Measurements from ENCODE around the gene CHST11.

The CHST11 gene

DNA sequence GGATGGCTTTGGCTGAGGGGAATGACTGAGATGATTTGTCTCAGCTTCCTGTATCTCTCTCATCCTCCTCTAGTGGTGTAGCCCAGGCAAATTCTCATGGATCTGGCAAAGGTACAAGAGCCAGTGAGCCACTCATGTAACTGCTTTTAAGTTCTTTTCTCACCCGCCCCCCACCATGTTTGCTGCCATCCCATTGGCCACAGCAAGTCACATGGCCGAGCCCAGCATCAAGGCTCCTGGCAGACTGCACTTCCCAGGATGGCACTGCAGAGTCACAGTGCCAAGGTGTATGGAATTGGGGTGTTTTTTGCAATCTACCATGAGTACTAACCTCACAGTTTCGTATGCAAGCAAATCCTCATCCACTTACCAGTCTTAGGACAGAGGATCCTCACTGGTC is 50.9 kb downstream of the CHST11 start:
- H3K9me3 Mint-ChIP-seq (ENCODE audit: low read depth) = no peaks in the 10 kb centered on the region
- H3K4me3 Mint-ChIP-seq = no peak overlapping the region
- peaks cover 13% of the 10 kb centered on the region for H3K36me3 Mint-ChIP-seq
- no peak overlapping the region for H3K27ac Mint-ChIP-seq
- no peaks in the 10 kb centered on the region for H3K27me3 Mint-ChIP-seq
- H3K4me1 Mint-ChIP-seq (ENCODE audit: low read depth) = peaks cover 79% of the 10 kb centered on the region

DNA sequence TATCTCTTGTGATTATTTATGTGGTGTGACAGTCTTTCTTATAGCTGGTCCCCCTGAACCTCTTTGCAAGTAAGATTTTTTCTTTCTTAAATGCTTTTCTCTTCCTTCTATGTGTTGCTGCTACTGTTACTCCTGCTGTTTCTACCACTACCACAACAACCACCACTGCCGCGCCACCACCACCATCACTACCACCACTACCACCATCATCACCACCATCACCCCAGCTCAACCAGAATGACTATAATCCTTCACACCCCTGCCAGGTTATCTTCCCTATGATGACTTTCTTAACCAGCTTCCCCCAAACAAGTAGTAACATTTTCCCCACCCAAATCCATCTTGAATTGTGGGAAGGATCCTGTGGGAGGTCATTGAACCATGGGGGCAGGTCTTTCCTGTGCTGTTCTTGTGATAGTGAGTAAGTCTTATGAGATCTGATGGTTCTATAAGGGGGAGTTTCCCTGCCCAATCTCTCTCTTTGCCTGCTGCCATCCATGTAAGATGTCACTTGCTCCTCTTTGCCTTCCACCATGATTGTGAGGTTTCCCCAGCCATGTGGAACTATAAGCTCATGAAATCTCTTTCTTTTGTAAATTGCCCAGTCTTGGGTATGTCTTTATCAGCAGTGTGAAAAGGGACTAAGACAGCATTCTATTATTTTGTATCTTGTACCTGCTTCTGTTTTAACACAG is 52.2 kb downstream of the CHST11 start:
- Mint-ChIP-seq H3K36me3 (peaks cover 15% of the 10 kb centered on the region), H3K27me3 (no peaks in the 10 kb centered on the region), H3K4me1 (ENCODE audit: low read depth) (peaks cover 70% of the 10 kb centered on the region), H3K4me3 (no peak overlapping the region), H3K9me3 (ENCODE audit: low read depth) (no peaks in the 10 kb centered on the region), H3K27ac (no peak overlapping the region)

DNA sequence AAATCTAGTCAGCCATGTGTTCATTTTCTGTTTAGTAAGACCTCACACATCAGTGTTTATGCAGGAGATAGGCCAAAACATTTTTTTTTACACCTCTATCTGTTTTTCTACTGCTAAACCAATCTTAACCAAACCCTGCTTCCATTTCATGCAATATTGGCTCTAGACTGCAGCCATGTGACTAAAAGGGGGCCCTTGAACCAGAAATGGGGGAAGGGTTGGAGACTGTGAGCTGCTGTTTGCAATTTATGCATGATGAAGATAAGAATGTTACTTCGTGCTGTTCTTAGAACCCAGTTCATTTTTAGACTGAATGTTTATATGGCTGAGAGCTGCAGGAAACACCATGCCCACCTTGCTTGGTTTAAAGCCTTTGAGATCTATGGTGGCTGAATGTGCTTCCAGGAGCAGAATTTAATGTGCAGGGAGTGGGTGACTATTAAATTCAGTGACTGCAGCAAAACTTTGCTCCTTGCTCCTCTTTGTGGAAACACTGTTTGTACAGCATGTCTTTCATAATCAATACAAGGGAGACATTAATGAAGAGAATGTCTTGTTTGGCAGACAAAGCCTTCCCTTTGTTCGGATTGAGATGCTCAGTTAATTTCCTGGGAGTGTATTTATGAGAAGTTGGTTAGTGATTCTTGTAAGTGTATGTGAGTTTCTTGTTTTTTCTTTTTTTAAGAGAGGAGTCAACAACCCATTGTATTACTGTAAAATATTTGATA is 53.6 kb downstream of the CHST11 start:
- peak overlapping the region; percentile 18 for H3K4me3 Mint-ChIP-seq
- H3K4me1 Mint-ChIP-seq (ENCODE audit: low read depth) = peaks cover 71% of the 10 kb centered on the region
- H3K36me3 Mint-ChIP-seq = peaks cover 15% of the 10 kb centered on the region
- H3K27me3 Mint-ChIP-seq = no peaks in the 10 kb centered on the region
- peak overlapping the region; percentile 1 for H3K27ac Mint-ChIP-seq
- H3K9me3 Mint-ChIP-seq (ENCODE audit: low read depth) = no peaks in the 10 kb centered on the region

DNA sequence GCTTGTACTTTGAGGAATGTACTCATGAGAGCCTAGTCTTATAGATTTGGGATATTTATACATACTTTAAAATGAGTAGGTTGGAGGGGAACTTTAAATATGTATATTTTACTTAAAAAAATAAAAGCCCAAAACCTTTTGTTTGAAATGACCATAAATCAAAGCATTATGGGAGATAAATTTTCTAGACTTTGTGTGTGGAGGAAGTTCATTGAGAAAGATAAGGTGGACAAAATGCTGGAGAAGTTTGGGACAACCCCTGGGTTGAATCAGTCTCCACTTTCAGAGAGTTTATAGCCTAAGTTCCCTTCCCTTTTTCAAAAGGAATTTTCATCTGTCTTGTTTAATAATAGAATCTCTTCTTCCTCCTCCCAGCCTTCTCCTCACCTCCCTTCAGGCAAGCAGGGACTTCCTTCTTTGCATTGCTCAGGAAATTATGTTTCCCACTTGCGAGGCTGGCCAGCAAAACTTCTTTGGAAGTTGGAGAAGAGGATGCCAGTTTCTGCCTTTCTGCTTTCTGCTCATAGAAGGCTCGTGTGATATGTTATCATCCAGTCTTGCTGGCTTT is 54.2 kb downstream of the CHST11 start:
- Mint-ChIP-seq H3K9me3 (ENCODE audit: low read depth) (no peaks in the 10 kb centered on the region), H3K4me1 (ENCODE audit: low read depth) (peaks cover 71% of the 10 kb centered on the region), H3K36me3 (peaks cover 15% of the 10 kb centered on the region), H3K4me3 (peak overlapping the region; percentile 18), H3K27ac (no peak overlapping the region), H3K27me3 (no peaks in the 10 kb centered on the region)

DNA sequence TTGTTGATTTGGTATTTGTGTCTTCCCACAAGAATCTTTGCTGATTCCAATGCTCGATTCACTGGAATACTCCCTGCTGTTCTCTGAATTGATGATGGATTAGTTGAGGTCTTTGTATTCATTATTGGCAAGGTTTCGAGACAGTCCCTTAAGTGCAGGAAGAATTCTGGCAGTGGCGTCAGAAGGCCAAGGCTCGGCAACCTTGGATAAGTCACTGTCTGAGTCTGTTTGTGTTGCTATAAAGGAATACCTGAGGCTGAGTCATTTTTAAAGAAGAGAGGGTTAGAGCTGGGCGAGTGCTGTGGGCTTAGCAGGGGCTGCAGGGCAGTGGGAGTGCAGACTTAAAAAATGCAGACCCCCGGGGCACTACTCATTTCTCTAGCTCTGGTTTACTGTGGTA is 56.9 kb downstream of the CHST11 start:
- no peak overlapping the region for H3K4me3 Mint-ChIP-seq
- peaks cover 57% of the 10 kb centered on the region for H3K4me1 Mint-ChIP-seq (ENCODE audit: low read depth)
- H3K27me3 Mint-ChIP-seq = no peaks in the 10 kb centered on the region
- H3K9me3 Mint-ChIP-seq (ENCODE audit: low read depth) = no peaks in the 10 kb centered on the region
- H3K36me3 Mint-ChIP-seq = peaks cover 11% of the 10 kb centered on the region
- no peak overlapping the region for H3K27ac Mint-ChIP-seq

DNA sequence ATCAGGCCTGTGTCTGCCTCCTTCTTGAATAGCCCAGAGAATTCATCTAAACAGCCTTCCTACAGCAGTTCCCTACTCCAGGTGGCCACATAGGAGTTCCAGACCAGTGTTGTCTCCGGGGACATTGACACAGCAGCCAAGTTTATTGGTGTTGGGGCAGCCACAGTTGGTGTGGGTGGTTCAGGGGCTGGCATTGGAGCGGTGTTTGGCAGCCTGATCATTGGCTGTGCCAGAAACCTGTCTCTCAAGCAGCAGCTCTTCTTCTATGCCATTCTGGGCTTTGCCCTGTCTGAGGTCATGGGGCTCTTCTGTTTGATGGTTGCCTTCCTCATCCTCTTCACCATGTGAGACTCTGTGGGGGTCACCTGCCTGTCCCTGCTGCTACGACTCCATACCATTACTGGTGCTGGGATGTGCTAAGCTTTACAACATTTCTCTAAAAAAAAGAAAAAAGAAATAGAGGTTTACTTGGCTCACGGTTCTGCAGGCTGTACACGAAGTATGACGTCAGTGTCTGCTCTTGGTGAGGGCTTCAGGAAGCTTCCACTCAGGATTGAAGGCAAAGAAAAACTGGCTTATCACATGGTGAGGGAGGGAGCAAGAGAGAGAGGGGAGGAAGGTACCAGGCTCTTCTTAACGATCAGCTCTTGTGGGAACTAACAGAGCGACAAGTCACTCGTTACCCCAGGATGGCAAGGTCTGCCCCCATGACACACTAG is 57.5 kb downstream of the CHST11 start:
- Mint-ChIP-seq H3K27ac (no peak overlapping the region), H3K36me3 (peaks cover 5% of the 10 kb centered on the region), H3K4me1 (ENCODE audit: low read depth) (peaks cover 57% of the 10 kb centered on the region), H3K4me3 (no peak overlapping the region), H3K9me3 (ENCODE audit: low read depth) (no peaks in the 10 kb centered on the region), H3K27me3 (no peaks in the 10 kb centered on the region)

DNA sequence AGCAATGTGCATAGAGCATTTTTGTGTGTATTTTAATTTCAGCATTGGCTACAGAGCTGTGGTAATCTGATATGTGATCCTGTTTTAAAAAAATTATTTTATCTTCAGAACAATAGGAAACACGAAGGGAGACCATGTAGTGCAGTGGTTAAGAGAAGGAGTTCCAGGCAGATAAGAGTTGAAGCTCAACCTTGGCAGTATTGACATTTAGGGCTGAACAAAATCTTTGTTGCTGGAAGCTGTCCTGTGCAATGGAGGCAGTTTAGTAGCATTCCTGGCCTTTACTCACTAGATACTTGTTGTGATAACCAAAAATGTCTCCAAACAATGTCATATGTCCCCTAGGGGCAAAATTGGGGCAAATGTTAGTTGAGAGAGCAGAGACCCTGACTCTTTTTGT is 59.2 kb downstream of the CHST11 start:
- H3K36me3 Mint-ChIP-seq = peaks cover 5% of the 10 kb centered on the region
- H3K4me3 Mint-ChIP-seq = no peak overlapping the region
- H3K27ac Mint-ChIP-seq = no peak overlapping the region
- no peaks in the 10 kb centered on the region for H3K9me3 Mint-ChIP-seq (ENCODE audit: low read depth)
- H3K4me1 Mint-ChIP-seq (ENCODE audit: low read depth) = peaks cover 57% of the 10 kb centered on the region
- no peaks in the 10 kb centered on the region for H3K27me3 Mint-ChIP-seq

DNA sequence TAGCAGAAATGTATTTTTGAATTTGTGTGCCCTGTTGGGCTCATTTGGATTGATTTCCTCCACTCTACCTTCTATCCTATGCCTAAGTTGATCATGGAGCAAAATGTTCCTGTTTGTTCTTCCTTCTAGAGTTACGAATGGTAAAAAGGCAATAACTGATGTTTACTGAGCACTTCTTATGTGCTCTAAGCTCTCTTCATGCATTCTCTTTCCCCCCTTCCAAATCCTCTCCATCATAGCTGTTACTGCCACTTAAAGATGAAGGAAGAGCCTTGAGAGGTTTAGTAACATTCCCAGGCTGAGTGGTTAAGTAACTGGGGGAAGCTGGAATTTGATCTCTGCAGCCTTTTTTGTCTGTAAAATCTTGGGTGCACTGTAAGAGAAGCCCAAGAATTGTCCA is 60.1 kb downstream of the CHST11 start:
- Mint-ChIP-seq H3K27ac (no peak overlapping the region), H3K27me3 (no peaks in the 10 kb centered on the region), H3K4me1 (ENCODE audit: low read depth) (peaks cover 57% of the 10 kb centered on the region), H3K36me3 (peaks cover 5% of the 10 kb centered on the region), H3K4me3 (no peak overlapping the region), H3K9me3 (ENCODE audit: low read depth) (no peaks in the 10 kb centered on the region)

DNA sequence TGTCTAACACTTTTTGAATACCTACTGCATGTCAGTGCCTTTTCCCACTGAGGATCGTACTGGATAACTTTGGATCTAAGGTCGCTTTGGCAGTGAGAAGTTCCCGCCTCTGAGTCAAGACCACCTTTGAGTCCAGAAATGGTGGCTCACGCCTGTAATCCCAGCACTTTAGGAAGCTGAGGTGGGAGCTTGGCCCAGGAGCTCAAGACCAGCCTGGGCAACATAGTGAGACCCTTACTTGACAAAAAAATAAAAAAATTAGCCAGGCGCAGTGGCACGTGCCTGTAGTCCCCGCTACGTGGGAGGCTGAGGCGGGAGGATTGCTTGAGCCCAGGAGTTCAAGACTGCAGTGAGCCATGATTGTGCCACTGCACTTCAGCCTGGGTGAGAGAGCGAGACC is 61.1 kb downstream of the CHST11 start:
- peaks cover 60% of the 10 kb centered on the region for H3K4me1 Mint-ChIP-seq (ENCODE audit: low read depth)
- H3K36me3 Mint-ChIP-seq = peaks cover 3% of the 10 kb centered on the region
- H3K9me3 Mint-ChIP-seq (ENCODE audit: low read depth) = no peaks in the 10 kb centered on the region
- H3K4me3 Mint-ChIP-seq = no peak overlapping the region
- H3K27ac Mint-ChIP-seq = no peak overlapping the region
- no peaks in the 10 kb centered on the region for H3K27me3 Mint-ChIP-seq

DNA sequence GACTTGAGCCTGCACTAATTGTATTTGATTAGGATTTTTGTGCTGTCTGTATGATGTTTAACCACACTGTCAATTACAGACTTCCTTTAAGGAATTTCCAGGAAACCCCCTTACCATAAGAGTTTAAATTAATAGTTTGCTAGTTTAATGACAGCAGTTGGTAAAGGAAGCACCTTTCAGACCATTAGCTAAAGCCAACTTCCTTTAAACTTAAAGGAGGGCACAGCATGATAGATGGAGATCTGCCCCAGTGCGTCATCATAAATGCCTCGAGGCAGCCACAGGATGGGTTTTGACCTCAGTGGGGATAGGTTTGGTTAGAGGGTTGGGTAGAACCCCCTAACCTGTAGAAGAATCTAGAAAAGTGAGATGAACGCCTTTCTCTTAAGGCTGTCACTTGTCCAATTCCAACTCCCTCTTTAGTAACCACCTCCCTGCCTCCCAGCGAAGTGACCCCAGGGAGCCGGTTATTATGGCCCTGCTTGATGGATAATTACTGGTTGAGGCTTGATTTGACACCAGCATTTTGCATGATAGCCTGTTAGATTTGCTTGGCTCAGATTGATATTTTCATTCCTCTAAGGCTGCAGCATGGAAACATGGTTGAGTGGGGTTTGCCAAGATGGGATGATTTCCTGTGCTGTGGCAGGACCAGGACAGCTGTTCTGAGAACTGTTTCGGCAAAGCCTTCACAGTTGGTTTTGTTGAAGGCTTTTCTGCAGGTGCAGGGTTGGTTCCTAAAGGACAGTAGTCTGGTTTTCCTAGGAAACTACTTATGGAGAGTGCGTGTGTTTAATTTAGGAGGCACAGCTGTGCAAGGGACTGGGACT is 62.7 kb downstream of the CHST11 start:
- H3K27ac Mint-ChIP-seq = peak overlapping the region; percentile 5
- no peak overlapping the region for H3K4me3 Mint-ChIP-seq
- peaks cover 71% of the 10 kb centered on the region for H3K4me1 Mint-ChIP-seq (ENCODE audit: low read depth)
- no peaks in the 10 kb centered on the region for H3K27me3 Mint-ChIP-seq
- H3K36me3 Mint-ChIP-seq = no peaks in the 10 kb centered on the region
- no peaks in the 10 kb centered on the region for H3K9me3 Mint-ChIP-seq (ENCODE audit: low read depth)

DNA sequence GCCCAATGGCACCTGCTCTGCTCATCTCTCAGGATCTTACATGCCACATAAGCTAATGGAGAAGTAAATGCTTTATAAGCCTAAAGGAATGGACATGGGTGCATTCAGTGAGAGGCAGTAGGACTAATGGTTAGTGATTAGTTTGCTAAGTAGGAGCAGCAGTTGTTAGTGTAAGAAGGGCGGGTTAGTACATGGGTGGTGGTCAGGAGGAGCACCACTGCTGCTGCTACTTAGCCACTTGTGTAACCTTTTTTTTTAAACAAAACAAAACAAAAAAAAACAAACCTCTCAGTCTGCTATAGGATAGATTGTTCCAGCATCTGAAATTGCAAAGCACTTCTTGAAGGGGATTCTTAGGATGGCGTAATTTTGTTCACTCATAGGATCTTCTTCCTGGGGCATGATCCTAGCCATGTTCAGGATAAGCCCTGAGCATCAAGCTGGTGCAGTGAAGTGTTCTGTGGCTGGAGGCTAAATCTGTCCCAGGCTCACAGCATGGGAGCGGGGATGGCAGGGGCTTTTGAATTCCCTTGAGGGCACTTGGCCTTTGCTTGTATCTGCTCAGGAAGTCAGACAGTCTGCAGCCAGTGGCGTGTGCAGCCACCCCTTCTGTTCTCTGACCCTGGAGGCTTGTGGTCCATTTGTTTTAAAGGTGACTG is 63.6 kb downstream of the CHST11 start:
- H3K4me3 Mint-ChIP-seq = no peak overlapping the region
- H3K4me1 Mint-ChIP-seq (ENCODE audit: low read depth) = peaks cover 73% of the 10 kb centered on the region
- H3K27ac Mint-ChIP-seq = no peak overlapping the region
- H3K27me3 Mint-ChIP-seq = no peaks in the 10 kb centered on the region
- no peaks in the 10 kb centered on the region for H3K36me3 Mint-ChIP-seq
- H3K9me3 Mint-ChIP-seq (ENCODE audit: low read depth) = no peaks in the 10 kb centered on the region

DNA sequence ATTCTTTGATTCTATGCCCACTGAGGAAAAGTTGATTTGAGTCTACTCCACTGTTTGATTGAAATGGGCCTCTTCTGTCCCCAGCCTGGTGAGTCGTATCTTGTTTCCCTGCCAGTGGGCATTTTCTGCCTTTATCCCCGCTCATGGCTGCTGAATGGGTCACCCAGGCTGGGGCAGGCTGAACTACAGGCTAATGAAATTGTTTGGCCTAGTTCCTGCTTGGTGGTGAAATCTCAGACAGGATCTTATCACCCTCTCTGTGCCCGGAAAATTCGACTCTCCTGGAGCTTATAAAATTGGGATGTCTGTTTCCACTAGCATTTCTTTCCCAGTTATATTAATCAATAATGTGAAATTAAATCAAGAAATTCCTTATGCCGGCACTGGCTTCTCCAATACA is 65.0 kb downstream of the CHST11 start:
- no peaks in the 10 kb centered on the region for H3K36me3 Mint-ChIP-seq
- no peak overlapping the region for H3K27ac Mint-ChIP-seq
- no peaks in the 10 kb centered on the region for H3K27me3 Mint-ChIP-seq
- H3K9me3 Mint-ChIP-seq (ENCODE audit: low read depth) = no peaks in the 10 kb centered on the region
- H3K4me3 Mint-ChIP-seq = no peak overlapping the region
- H3K4me1 Mint-ChIP-seq (ENCODE audit: low read depth) = peaks cover 75% of the 10 kb centered on the region

DNA sequence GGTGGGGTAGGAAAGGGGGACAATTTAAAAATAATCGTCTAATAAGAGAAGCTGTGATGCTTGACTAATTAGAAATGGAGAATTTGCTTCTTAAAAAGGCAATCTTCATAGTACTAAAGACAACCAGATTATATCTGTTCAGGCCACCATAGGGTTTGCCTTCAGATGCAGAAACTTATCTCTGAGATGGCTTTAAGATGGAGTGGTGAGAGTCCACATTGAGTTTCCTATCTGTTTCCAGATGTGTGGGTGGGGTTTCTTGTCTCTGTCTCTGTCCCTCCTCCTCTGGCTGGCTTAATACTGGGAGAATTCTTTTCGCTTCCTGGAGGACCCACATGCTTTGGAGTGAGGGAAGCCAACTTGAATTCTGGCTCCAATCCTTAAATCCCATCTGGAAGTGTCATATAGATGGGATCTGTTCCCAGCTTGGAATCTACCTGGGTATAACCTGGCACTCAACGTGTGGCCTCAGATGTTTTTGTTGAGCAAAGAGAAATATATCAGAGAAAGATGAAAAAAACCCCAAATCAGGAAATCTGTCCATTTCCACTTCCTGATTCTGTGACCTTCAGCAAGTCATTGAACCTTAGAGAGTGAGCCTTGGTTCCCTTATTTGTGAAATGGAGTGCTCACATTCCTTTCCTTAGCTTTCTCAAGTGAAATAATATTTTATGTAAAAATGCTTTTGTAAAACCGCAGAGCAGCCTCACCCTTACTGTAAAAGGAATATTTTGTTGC is 66.4 kb downstream of the CHST11 start:
- peaks cover 80% of the 10 kb centered on the region for H3K4me1 Mint-ChIP-seq (ENCODE audit: low read depth)
- H3K9me3 Mint-ChIP-seq (ENCODE audit: low read depth) = no peaks in the 10 kb centered on the region
- H3K27me3 Mint-ChIP-seq = no peaks in the 10 kb centered on the region
- H3K4me3 Mint-ChIP-seq = peak overlapping the region; percentile 27
- H3K36me3 Mint-ChIP-seq = peaks cover 3% of the 10 kb centered on the region
- peak overlapping the region; percentile 16 for H3K27ac Mint-ChIP-seq

All from activated naive CD8-positive, alpha-beta T cell (primary cell).